Trophoblast cell (in vitro differentiated cells and primary cell): Measurements from ENCODE around the gene ANXA9.

ENCODE experiments used
- DNase-seq, 2 donors: peaks; one replicate each; pipeline ENCODE4 v3.0.0-alpha.2; 2016
- H2AFZ ChIP-seq: 2 replicates; pipeline ENCODE4 v1.6.1; 2013; ENCODE audit warnings: low read length, moderate library complexity, mild to moderate bottlenecking; ENCODE audit not compliant: insufficient read depth, poor library complexity
- H2AK5ac ChIP-seq: 2 replicates; pipeline ENCODE4 v1.6.1; 2013; ENCODE audit warnings: mild to moderate bottlenecking, low read length
- H2BK120ac ChIP-seq: 2 replicates; pipeline ENCODE4 v1.6.1; 2013; ENCODE audit warnings: low read length, mild to moderate bottlenecking, moderate library complexity; ENCODE audit not compliant: insufficient read depth, poor library complexity
- H2BK12ac ChIP-seq: 2 replicates; pipeline ENCODE4 v1.6.1; 2013; ENCODE audit warnings: mild to moderate bottlenecking, low read length, moderate library complexity
- H2BK5ac ChIP-seq: 2 replicates; pipeline ENCODE4 v1.6.1; 2013; ENCODE audit warnings: low read length, low read depth, moderate library complexity, mild to moderate bottlenecking; ENCODE audit not compliant: poor library complexity
- H3K14ac ChIP-seq: 2 replicates; pipeline ENCODE4 v1.6.1; 2013; ENCODE audit warnings: mild to moderate bottlenecking, low read length
- H3K18ac ChIP-seq: 2 replicates; pipeline ENCODE4 v1.6.1; 2013; ENCODE audit warnings: mild to moderate bottlenecking, low read length
- H3K23ac ChIP-seq: 2 replicates; pipeline ENCODE4 v1.6.1; 2013; ENCODE audit warnings: low read length
- H3K27ac ChIP-seq: 2 replicates; pipeline ENCODE4 v1.5.1; 2013; ENCODE audit warnings: low read depth, mild to moderate bottlenecking, inconsistent platforms, low read length, moderate library complexity
- H3K27me3 ChIP-seq: 2 replicates; pipeline ENCODE4 v1.6.1; 2013; ENCODE audit warnings: inconsistent platforms, mild to moderate bottlenecking, low read length, moderate library complexity; ENCODE audit not compliant: insufficient read depth
- H3K36me3 ChIP-seq, 2 experiments: 1 replicate in 1 of 2; 2 replicates in 1 of 2; pipeline ENCODE4 v1.6.1; 2013; ENCODE audit warnings: low read length in 2 of 2, mild to moderate bottlenecking in 2 of 2, moderate library complexity in 1 of 2; ENCODE audit not compliant: insufficient read depth in 2 of 2, control insufficient read depth in 1 of 2
- H3K4ac ChIP-seq: 2 replicates; pipeline ENCODE4 v1.6.1; 2013; ENCODE audit warnings: low read depth, mild to moderate bottlenecking, low read length, moderate library complexity
- H3K4me1 ChIP-seq, 2 experiments: 1 replicate in 1 of 2; 2 replicates in 1 of 2; pipeline ENCODE4 v1.6.1; 2013; ENCODE audit warnings: low read length in 2 of 2, mild to moderate bottlenecking in 2 of 2, moderate library complexity in 1 of 2; ENCODE audit not compliant: insufficient read depth in 2 of 2, control insufficient read depth in 1 of 2
- H3K4me2 ChIP-seq: 2 replicates; pipeline ENCODE4 v1.6.1; 2013; ENCODE audit warnings: inconsistent platforms, mild to moderate bottlenecking, low read length, moderate library complexity
- H3K4me3 ChIP-seq: 2 replicates; pipeline ENCODE4 v1.5.1; 2013; ENCODE audit warnings: mild to moderate bottlenecking, low read depth, low read length, inconsistent platforms
- H3K79me1 ChIP-seq: one replicate; pipeline ENCODE4 v1.6.1; 2013; ENCODE audit warnings: low read length
- H3K79me2 ChIP-seq: 2 replicates; pipeline ENCODE4 v1.6.1; 2013; ENCODE audit warnings: low read length, mild to moderate bottlenecking; ENCODE audit not compliant: control insufficient read depth, insufficient read depth, poor library complexity
- H3K9ac ChIP-seq: 2 replicates; pipeline ENCODE4 v1.6.1; 2013; ENCODE audit warnings: mild to moderate bottlenecking, low read length
- H3K9me3 ChIP-seq: 2 replicates; pipeline ENCODE4 v1.6.1; 2013; ENCODE audit warnings: low read depth, mild to moderate bottlenecking, control low read depth, inconsistent platforms, low read length; ENCODE audit not compliant: insufficient read depth
- H4K12ac ChIP-seq: 2 replicates; pipeline ENCODE4 v1.6.1; 2013; ENCODE audit warnings: low read depth, mild to moderate bottlenecking, low read length, moderate library complexity
- H4K8ac ChIP-seq: 2 replicates; pipeline ENCODE4 v1.6.1; 2013; ENCODE audit warnings: low read depth, mild to moderate bottlenecking, low read length, moderate library complexity
- H4K91ac ChIP-seq: one replicate; pipeline ENCODE4 v1.6.1; 2013; ENCODE audit warnings: low read depth, mild to moderate bottlenecking, low read length, moderate library complexity
- WGBS: extraction: QIAGEN DNeasy Blood & Tissue Kit; methylation state at CpG from one replicate; pipeline ENCODE4 v1.1.7; 2013; ENCODE audit warnings: missing lambda C conversion rate; ENCODE audit not compliant: insufficient read length, insufficient coverage; ENCODE audit errors: extremely low coverage; 5-methylcytosine and 5-hydroxymethylcytosine counted together

The ANXA9 gene

DNA sequence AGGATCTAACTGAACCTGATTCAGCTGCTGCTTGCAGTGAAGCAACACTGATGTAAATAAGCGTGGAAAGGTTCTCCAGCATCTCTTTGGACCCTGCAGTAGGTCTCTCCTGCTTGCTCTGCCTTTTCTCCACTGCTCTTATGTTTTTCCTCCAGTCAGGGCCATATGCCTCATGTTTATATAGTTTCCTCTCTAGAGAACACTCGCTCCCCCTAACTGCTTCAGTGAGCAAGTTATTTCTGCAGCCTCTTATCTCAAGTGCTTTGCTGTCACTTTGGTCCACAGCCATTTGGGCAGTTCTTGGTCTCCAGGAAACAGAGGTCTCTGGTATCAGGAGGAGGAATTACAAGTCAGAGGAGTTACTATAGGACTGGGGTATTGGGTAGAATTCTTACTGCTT is 31.4 kb downstream of the ANXA9 start:
- Histone ChIP-seq H2AK5ac (no peak overlapping the region), H4K8ac (no peak overlapping the region), H3K23ac (no peak overlapping the region), H3K79me1 (peaks cover 3% of the 10 kb centered on the region), H3K79me2 (peaks cover 2% of the 10 kb centered on the region), H3K4ac (no peak overlapping the region), H3K18ac (no peak overlapping the region), H3K9ac (no peak overlapping the region), H4K12ac (no peak overlapping the region), H2BK12ac (no peak overlapping the region), H3K9me3 (no peaks in the 10 kb centered on the region), H3K14ac (no peak overlapping the region), H2BK120ac (no peak overlapping the region), H2AFZ (no peak overlapping the region), H3K27me3 (no peaks in the 10 kb centered on the region), H4K91ac (no peak overlapping the region), H3K4me3 (no peak overlapping the region), H3K4me2 (no peak overlapping the region), H3K36me3 (no peaks in the 10 kb centered on the region), H3K27ac (no peak overlapping the region), H2BK5ac (no peak overlapping the region), H3K4me1 (peaks cover 0 to 3% of the 10 kb centered on the region in 2 experiments)
- DNase-seq: no peak
- WGBS: no CpG with 5 or more reads among the region's 2 CpGs

DNA sequence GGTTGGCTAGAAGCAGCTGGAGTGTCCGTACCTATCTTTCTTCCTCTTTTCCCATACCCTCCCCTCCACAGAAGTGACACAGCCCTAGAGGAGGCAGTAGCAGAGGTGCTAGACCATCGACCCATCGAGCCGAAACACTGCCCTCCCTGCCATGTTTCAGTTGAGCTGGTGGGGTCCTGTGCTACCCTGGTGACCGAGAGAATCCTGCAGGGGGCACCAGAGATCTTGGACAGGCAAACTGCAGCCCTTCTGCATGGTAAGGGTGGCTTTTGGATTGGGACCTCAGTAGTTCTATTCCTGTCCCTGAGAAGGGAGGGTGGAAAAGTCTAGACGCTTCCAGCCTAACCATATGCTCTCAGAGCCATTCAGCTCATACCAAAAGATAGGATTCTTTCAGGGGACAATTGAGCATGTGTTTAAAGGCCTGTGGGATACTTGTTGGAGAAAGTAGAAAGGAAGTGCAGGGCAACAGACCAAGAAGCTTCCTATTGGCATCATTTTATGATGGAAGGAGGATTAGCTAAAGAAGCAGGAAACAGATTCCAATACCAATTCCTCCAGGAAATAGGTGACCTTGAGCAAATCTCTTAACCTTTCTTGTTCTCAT is 42.6 kb downstream of the ANXA9 start:
- H2AK5ac ChIP-seq: no peak overlapping the region
- no peak overlapping the region for H2BK120ac ChIP-seq
- WGBS: no CpG with 5 or more reads among the region's 6 CpGs
- no peaks in the 10 kb centered on the region for H3K4me1 ChIP-seq
- H2BK12ac ChIP-seq: no peak overlapping the region
- H3K36me3 ChIP-seq: peaks cover 12% of the 10 kb centered on the region in 2 experiments
- H3K79me1 ChIP-seq: no peaks in the 10 kb centered on the region
- H4K8ac ChIP-seq: no peak overlapping the region
- H3K9me3 ChIP-seq: peaks cover 3% of the 10 kb centered on the region
- H3K4me3 ChIP-seq: no peak overlapping the region
- H3K23ac ChIP-seq: no peak overlapping the region
- H4K91ac ChIP-seq: no peak overlapping the region
- no peak overlapping the region for H3K4ac ChIP-seq
- H3K27me3 ChIP-seq: no peaks in the 10 kb centered on the region
- no peak overlapping the region for H3K9ac ChIP-seq
- H3K14ac ChIP-seq: no peak overlapping the region
- no peaks in the 10 kb centered on the region for H3K79me2 ChIP-seq
- no peak overlapping the region for H2BK5ac ChIP-seq
- H3K4me2 ChIP-seq: no peak overlapping the region
- no peak overlapping the region for H3K18ac ChIP-seq
- H3K27ac ChIP-seq: no peak overlapping the region
- peak; percentile 46 to 81 for DNase-seq
- no peak overlapping the region for H2AFZ ChIP-seq
- H4K12ac ChIP-seq: no peak overlapping the region

DNA sequence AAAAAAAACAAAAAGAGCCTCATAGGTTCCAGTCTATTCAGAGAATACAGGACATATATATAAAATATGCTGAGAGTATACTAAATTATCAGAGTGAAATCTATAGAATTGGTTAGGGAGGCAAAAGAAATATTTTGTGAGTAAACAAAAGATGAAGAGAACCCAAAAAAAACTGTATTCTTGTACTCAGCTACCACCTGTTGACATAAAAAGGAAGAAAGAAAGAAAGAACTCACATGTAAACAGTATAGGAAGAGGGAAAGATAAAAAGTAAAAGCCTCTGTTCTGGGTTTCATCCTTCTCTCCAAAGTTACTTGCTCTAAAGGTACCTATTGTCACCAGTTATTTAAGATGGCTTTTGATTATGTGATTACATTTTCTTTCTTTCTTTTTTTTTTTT is 44.4 kb downstream of the ANXA9 start:
- Histone ChIP-seq H2BK120ac (no peak overlapping the region), H3K23ac (no peak overlapping the region), H4K91ac (no peak overlapping the region), H3K27ac (no peak overlapping the region), H2AK5ac (no peak overlapping the region), H3K79me1 (no peaks in the 10 kb centered on the region), H3K36me3 (peaks cover 12 to 14% of the 10 kb centered on the region in 2 experiments), H3K4me2 (no peak overlapping the region), H3K4me3 (no peak overlapping the region), H3K27me3 (no peaks in the 10 kb centered on the region), H3K4me1 (no peaks in the 10 kb centered on the region), H2AFZ (no peak overlapping the region), H4K12ac (no peak overlapping the region), H2BK5ac (no peak overlapping the region), H3K18ac (no peak overlapping the region), H3K14ac (no peak overlapping the region), H3K9me3 (peaks cover 3% of the 10 kb centered on the region), H4K8ac (no peak overlapping the region), H3K4ac (no peak overlapping the region), H3K79me2 (no peaks in the 10 kb centered on the region), H2BK12ac (no peak overlapping the region), H3K9ac (no peak overlapping the region)
- DNase-seq: no peak

DNA sequence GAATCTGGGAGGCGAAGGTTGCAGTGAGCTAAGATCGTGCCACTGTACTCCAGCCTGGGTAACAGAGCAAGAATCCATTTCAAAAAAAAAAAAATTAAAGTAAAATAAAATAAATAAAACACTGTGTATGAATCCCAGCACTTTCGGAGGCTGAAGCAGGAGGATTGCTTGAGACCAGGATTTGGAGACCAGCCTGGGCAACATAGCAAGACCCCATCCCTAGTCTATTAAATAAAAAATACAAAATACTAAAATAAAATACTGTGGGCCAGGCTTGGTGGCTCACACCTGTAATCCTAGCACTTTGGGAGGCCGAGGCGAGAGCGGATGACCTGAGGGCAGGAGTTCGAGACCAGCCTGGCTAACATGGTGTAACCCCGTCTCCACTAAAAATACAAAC is 50.1 kb downstream of the ANXA9 start:
- no CpG with 5 or more reads among the region's 8 CpGs for WGBS
- peaks cover 2% of the 10 kb centered on the region for H3K9me3 ChIP-seq

More for the DNA sequence above, 50.1 kb downstream of the ANXA9 start:
- no peaks in the 10 kb centered on the region for H3K27me3 ChIP-seq
- H3K4me3 ChIP-seq: no peak overlapping the region
- no peak overlapping the region for H2BK5ac ChIP-seq
- H3K4me2 ChIP-seq: no peak overlapping the region
- DNase-seq: no peak
- no peak overlapping the region for H2BK12ac ChIP-seq
- H2AK5ac ChIP-seq: no peak overlapping the region
- H3K4me1 ChIP-seq: peaks cover 0 to 3% of the 10 kb centered on the region in 2 experiments
- H3K9ac ChIP-seq: no peak overlapping the region
- H3K4ac ChIP-seq: no peak overlapping the region
- no peak overlapping the region for H3K18ac ChIP-seq
- H3K36me3 ChIP-seq: peaks cover 9 to 19% of the 10 kb centered on the region in 2 experiments
- H3K27ac ChIP-seq: no peak overlapping the region
- no peak overlapping the region for H3K23ac ChIP-seq
- H3K79me1 ChIP-seq: no peaks in the 10 kb centered on the region
- no peak overlapping the region for H3K14ac ChIP-seq
- H4K91ac ChIP-seq: no peak overlapping the region
- no peaks in the 10 kb centered on the region for H3K79me2 ChIP-seq
- H2BK120ac ChIP-seq: no peak overlapping the region
- H4K8ac ChIP-seq: no peak overlapping the region
- H2AFZ ChIP-seq: no peak overlapping the region
- no peak overlapping the region for H4K12ac ChIP-seq
